COLO668 (cell line): Measurements from ENCODE around the gene LMF2.
A peak's percentile ranks its signal among the peaks of the same experiment; 100 is the strongest.

Experiments
- DNase-seq: peaks from one replicate; lab custom pipeline; 2025; ENCODE audit not compliant: unreplicated experiment; lab: John Stamatoyannopoulos, UW

LMF2 gene

DNA sequence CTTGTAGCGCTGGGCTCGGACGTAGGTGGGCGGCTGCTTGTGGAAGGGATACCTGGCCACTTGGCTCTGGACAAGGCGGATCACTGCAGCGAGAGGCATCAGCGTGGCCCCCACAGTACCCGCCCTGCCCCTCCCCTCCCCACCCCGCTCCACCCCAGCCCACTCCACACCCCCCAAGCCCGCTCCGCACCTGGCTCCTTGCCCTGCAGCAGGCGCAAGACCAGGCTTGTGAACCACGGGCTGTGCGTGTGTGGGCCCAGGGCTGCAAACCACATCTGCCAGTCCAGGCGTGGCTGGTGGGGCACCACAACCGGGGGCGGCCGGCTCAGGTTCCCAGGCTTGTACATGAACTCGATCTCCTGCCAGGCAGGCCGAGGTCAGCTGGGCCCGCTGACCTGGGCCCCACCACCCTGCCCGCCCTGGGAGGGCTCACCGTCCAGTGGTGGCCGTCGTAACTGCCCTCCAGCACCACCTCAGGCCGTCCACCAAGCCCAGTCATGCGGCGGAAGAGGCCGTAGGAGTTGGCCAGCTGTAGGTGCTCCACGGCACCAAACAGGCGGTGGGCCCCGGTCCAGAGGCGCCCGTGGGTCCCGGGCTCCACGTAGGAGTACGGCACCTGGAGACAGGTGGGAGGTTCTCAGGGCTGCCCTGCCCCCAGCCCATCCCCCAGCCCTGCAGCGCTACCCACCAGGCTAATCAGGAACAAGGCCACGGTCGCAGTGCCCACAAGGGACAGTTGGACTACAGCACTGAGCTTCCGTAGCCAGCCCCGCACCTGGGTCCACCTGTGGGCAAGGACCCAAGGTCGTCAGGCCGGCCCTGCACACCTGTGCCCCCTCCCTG, 2.9 kb downstream of the LMF2 start:
- DNase-seq: no peak

DNA sequence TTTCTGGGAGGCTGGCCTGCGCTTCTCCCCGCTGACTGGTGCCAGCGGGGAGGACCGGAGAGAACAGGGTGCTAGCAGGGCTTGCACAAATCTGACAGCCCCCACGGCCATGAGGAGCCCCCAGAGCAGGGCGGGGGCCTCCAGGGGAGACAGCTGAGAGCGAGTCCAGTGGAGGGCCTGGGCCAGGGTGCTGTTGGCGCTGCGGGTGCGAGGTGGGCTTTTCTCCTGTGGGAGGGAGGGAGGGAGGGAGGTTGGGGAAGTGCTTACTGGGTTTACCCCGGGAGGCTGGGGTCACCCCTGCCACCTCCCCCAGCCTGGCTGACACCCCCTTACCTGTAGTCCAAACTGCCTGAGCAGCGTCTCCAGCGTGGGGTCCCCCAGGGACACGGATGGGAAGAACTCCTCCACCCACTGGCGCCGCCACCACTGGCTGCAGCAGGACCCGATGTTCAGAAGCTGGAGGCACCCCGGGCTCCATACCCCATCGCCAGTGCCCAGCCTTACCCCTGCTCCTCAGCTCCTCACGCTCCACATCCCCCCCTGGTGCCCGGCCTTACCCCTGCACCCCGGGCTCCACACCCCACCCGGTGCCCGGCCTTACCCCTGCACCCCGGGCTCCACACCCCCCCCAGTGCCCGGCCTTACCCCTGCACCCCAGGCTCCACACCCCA, 3.9 kb downstream of the LMF2 start:
- no peak for DNase-seq

DNA sequence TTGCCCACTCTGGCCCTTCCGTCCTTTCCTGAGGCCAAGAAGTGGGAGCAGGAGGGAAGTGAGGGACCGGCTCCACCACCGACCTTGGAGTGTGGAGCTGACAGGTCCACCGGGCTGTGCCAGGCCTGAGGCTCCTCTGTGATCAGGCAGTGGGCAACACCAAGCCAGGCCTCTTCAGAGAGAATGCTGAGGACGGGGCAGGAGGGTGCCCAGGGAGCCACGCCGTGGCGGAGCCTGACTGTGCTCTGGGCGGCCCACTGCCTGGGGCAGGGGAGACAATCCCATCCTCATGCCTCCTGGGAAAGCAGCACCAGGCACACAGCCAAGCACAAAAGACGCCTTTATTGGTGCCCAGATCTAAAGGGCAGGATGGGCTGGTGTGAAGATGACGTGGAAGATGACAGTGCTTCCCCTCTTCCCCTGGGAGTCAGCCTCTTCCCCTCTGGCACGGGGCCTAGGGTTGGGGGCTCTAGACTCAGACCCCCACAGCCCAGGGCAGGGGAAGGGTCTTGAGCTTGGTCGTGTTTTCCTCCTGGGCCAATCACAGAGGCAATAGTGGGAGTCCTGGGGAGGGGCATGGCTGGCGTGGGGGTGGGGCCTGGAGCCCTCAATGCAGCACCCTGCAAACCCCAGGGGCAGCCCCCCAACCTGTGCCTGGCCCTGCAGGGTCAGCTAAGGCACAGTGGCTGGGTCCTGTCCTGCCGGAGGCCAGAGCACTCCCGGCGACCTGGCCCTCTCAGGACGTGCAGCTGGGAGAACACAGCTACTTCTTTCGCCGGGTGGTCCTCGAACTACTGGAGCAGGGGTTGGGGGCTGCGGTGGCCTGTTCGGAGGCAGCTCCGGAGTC, 4.7 kb downstream of the LMF2 start:
- no peak for DNase-seq

DNA sequence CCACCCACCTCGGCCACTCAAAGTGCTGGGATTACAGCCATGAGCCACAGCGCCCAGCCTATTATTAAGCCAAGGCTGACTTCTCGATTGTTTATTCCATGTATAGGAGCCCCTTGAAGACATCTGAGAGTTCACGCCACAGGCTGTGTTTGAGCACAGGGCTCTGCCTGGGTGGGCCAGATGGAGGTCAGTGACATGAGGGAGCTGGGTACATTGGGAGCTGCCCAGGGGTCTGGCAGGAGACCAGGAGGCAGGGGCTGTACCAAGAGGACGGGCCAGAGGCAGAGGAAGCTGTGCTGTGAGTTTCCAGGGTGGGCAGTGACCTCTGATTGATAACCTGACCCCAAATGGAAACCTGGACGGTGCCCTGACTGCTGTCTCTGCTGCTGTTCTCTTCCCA, 5.4 kb downstream of the LMF2 start:
- no peak for DNase-seq

- no peak for DNase-seq
Measured at GRCh38 chr22:50500452-50500851, 7.0 kb downstream of the LMF2 start.

DNA sequence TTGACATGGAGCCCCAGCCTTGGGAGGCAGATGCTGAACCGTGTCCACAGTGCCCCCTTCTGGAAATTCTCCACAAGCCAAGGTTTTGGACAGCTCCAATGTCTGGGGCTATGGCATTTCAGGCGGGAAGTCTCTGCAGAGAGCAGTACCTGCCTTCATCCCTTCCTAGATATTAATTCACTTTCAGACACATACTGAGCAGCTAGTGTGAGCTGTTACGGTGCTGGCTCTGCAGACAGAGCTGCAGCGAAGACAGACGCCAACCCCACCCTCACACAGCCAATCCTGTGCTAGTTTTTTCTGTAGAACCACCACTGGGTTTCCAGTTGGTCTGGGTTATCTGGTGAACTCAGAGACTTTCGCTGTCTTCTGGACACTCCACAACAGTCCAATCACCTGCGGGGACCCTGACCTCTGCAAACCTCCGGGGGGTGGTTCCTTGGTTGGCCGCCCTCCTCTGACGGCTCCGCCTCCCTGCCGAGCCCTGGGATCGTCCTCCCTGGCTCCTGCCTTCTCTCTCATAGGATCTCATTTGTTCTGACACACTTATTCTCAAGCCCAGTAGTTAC, 9.1 kb downstream of the LMF2 start:
- peak; percentile 73 for DNase-seq

- no peak for DNase-seq
Measured at GRCh38 chr22:50497093-50497492, 10.4 kb downstream of the LMF2 start.

GRCh38 chr22:50490531-50491308, 16.8 kb downstream of the LMF2 start:
- DNase-seq: peak; percentile 49

DNA sequence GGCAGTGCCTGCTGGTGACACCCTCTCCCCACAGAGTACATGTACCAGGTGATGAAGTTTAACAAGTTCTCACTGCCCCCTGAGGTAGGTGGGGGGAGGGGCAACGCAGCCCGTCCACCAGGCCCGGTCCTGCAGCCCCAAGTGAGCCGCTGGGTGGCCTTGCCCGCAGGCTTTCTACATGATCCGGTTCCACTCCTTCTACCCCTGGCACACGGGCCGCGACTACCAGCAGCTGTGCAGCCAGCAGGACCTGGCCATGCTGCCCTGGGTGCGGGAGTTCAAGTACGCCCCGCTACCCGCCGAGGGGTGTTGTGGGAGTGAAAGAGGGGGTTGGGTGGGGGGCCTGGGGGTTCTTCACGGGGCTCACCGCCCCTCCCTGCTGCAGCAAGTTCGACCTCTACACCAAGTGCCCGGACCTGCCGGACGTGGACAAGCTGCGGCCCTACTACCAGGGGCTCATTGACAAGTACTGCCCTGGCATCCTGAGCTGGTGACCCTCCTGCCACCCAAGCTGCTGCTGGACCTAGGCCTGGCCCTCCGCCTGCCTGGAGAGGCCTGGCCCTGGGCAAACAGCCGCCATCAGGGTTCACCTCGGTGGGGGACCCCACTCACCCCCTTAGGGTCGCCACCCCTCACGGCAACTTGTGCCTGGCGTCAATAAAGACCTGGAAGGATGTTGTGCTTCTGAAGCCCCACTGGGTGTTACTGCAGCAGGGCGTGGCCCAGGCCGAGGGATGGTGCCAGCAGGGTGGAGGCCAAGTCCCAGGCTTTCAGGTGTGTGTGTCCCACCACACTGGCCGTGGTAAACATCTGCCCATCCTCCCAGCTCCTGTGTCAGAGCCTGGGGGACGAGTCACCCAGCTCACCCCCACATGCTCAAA, 17.9 kb downstream of the LMF2 start:
- no peak for DNase-seq

- DNase-seq: no peak
Measured at GRCh38 chr22:50488886-50489285, 18.6 kb downstream of the LMF2 start.

DNA sequence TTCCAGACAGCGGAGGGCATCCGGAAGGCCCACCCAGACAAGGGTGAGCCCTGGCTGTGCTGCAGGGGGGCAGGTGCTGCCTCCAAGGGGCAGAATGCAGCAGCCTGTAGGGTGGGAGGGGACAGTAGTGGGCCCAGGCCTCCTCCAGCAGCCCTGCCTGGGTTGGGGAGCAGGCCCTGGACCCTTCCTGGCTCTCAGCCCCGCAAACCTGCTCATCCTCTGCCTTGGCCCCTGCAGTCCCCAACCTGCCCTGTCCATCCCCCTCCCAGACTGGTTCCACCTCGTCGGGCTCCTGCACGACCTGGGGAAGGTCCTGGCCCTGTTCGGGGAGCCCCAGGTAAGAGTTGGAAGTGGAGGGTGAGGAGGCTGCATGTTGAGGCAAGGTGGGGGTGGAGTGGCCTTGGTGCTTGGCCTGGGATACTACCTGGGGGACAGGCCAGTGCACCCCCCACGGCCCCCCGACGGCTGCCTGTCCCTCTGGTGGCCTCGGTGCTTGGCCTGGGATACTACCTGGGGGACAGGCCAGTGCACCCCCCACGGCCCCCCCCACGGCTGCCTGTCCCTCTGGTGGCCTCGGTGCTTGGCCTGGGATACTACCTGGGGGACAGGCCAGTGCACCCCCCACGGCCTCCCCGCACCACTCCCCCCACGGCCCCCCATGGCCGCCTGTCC, 19.4 kb downstream of the LMF2 start:
- no peak for DNase-seq

DNA sequence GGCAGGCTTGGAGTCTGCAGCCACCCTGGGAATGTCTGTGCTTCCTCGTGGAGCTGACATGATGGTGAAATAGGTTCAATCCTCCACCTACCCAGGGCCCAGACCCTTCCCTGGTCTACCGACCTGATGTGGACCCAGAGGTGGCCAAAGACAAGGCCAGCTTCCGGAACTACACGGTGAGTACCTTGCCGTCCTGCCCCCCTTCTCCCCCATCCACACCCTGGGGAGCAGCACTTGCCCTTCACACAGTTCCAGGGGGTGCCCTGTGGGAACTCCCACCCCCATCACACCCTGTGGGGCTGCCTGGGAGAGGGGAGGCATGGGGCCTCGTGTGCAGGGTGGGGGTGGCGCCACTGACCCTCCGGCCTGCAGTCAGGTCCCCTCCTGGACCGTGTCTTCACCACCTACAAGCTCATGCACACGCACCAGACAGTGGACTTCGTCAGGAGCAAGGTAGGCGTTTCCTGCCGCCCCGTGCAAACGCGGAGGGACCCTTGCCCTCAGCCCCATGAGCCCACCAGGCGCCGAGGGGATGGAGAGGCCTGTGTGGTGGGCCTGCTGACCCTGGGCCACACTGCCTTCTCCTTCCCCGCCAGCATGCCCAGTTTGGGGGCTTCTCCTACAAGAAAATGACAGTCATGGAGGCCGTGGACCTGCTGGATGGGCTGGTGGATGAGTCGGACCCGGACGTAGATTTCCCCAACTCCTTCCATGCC, 20.1 kb downstream of the LMF2 start:
- no peak for DNase-seq

DNA sequence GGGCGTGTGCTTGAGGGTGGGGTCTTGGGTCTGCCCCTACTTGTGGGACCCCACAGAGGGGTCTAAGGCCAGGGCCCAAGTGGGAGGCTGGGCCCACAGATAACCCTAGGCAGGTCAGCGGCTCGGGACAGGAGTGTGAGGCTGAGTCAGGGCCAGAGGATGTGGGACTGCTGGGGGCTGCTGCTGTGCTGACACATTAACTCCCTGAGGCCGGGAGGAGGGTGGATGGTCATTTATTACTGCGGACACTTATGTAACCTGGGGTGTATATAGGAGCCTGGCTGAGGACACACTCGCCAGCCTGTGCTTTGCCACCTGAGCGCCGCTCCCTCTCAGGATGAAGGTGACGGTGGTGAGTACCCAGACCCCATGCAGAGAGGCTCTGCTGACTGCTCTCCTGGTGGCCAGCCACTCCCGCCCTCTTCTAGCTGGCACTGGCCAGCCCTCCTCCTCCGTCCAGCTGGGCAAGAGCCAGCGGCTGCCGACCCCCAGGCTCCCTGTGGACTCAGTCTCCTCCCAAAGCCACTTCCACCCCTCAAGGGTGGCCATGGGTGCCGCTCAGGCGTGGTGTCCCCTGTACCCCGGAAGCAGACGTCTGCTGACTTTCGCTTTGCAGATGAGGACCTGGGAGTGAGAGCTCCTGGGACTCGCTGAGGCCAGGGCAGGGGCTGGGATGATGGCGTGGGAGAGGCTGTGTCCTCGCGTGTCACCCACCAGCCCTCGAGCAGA, 20.8 kb downstream of the LMF2 start, which contains the start of gene MIOX:
TSS of gene MIOX (plus strand) at position 299 of the 729 bp plus-strand sequence. CDS start at position 338, 39 bp downstream.
- no peak for DNase-seq

DNA sequence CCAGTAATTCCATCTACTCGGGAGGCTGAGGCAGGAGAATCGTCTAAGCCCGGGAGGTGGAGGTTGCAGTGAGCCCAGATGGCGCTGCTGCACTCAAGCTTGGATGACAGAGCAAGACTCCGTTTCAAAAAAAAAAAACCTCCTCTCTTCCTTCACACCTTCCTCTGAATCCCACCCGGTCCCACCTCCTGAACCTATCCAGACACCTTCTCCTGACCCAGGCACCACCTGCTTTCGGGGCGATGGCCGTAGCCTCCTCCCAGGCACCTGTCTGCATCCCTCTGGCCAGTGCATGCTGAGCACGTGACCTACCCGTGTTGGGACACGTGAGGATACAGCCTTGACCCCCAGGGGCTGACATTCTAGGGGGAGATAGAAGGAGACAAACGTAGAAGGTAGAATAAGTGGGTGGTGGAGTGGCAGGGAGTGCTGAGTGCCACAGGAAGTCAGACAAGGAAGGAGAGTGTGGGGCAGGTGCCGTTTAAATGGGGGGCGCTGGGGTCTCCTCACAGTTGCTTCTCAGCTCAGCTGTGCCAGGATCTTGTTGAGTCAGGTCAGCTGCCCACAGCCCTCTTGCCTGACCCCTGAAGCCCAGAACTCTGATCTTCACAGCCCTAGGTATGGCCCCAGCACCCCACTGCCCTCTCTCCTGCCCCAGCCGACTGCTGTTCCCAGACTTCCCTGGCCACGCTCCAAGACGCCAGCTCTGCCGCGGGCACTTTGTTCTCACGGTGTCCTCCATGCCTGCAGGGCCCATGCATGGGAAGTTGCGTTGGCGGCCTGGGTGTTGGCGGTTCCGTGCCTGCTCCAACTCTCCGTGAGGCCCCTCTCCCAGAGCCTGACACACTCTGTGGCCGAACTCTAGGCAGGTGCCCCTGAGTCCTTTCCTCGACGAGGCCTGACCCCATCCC, 22.0 kb downstream of the LMF2 start:
- peak; percentile 60 for DNase-seq

GRCh38 chr22:50483977-50484853, 23.3 kb downstream of the LMF2 start:
- DNase-seq: peak; percentile 45

GRCh38 chr22:50483556-50483955, 23.9 kb downstream of the LMF2 start:
- no peak for DNase-seq
